Measurements from ENCODE around the gene SOX6. TPM values are rescaled to one million over a fixed set of nuclear protein-coding genes. Genes with fewer than 3 reads are reported as not detected.

Gene SOX6
- total and polyA plus RNA-seq, 2 donors (not counting 1 experiment from before 2014, with no cell fraction given) = 3.0 to 5.1 TPM

DNA sequence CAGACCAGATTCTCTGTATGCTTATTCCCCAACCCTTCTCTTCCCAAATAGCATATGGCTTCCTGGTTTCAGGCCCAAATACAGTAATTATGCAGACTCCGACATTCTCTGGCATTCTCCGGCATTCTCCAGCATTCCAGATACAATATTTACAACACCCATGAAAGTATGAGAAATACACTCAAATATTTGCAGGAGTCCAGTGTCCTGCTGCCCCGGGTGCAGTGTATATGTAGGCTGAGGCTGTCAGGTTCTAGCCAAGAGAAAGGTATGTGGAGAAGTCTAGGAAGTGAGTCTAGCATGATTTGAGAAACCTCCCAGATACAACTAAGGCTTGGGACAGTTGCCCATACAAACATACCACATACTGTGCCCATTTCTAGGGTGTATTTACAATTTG lies 160.7 kb downstream of the SOX6 start:
- H3K9me3 ChIP-seq (ENCODE audit: control insufficient read depth, insufficient read depth, low read depth, low read length) = no peaks in the 10 kb centered on the region
- peak; percentile 6 to 85 for DNase-seq (ENCODE audit: low read depth in 2 of 2)
- no peak overlapping the region for H3K4me3 ChIP-seq (replicated peaks in 1 of 4; ENCODE audit: control extremely low read depth in 1 of 4, insufficient read depth in 1 of 4, low read depth in 3 of 4, low read length in 4 of 4)
- H3K4me1 ChIP-seq (ENCODE audit: control insufficient read depth, extremely low read depth, insufficient read depth, low read length) = peaks cover 4% of the 10 kb centered on the region
- no peaks in the 10 kb centered on the region for H3K36me3 ChIP-seq (ENCODE audit: control insufficient read depth, insufficient read depth, low read length)
- TF ChIP-seq, protein P1, sequence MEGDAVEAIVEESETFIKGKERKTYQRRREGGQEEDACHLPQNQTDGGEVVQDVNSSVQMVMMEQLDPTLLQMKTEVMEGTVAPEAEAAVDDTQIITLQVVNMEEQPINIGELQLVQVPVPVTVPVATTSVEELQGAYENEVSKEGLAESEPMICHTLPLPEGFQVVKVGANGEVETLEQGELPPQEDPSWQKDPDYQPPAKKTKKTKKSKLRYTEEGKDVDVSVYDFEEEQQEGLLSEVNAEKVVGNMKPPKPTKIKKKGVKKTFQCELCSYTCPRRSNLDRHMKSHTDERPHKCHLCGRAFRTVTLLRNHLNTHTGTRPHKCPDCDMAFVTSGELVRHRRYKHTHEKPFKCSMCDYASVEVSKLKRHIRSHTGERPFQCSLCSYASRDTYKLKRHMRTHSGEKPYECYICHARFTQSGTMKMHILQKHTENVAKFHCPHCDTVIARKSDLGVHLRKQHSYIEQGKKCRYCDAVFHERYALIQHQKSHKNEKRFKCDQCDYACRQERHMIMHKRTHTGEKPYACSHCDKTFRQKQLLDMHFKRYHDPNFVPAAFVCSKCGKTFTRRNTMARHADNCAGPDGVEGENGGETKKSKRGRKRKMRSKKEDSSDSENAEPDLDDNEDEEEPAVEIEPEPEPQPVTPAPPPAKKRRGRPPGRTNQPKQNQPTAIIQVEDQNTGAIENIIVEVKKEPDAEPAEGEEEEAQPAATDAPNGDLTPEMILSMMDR (conservative IDR thresholded peaks at IDR 0.05 in 1 of 2, IDR thresholded peaks at IDR 0.05 in 1 of 2; ENCODE audit: low read depth in 1 of 2, low read length in 2 of 2) = no peak
- H2AFZ ChIP-seq (ENCODE audit: low read length) = no peak overlapping the region
- H3K9ac ChIP-seq (ENCODE audit: insufficient read depth, low read length) = no peak overlapping the region
- H3K27me3 ChIP-seq (ENCODE audit: control insufficient read depth, insufficient read depth, low read length) = no peaks in the 10 kb centered on the region
- no peaks in the 10 kb centered on the region for H3K79me2 ChIP-seq (ENCODE audit: control insufficient read depth, insufficient read depth, low read length)
- no peak overlapping the region for H3K27ac ChIP-seq (ENCODE audit: insufficient read depth, low read length)
- H3K4me2 ChIP-seq (ENCODE audit: extremely low read depth, insufficient read depth, low read length) = no peak overlapping the region
- H4K20me1 ChIP-seq (ENCODE audit: control insufficient read depth, extremely low read depth, insufficient read depth, low read length) = no peaks in the 10 kb centered on the region

DNA sequence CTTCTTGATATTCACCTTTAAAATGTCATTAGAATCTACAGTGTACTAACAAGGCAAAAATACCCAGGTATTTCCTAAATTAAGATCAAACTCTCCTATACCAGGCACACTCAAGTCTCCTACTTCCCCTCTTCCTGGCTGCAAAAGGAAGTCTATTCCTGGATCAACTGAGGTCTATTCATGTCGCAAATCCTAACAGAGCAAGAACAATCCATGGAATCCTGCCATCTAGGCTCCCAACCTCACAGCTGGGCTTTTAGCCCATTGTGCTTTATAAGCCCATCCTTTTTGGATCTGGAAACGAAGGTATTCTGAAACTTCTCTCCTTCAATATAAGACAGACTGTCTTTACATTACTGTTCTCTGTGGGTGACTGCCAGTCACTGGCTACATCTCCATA lies 161.8 kb downstream of the SOX6 start:
- H2AFZ ChIP-seq (ENCODE audit: low read length) = no peak overlapping the region
- TF ChIP-seq, protein P1 (conservative IDR thresholded peaks at IDR 0.05 in 1 of 2, IDR thresholded peaks at IDR 0.05 in 1 of 2; ENCODE audit: low read depth in 1 of 2, low read length in 2 of 2) = no peak
- no peak for TF ChIP-seq EZH2 (IDR thresholded peaks at IDR 0.05; ENCODE audit: low read length, missing control alignments)
- DNase-seq (ENCODE audit: low read depth in 2 of 2) = peak in 1 of 2 donors; percentile 55
- no peak overlapping the region for H3K27ac ChIP-seq (ENCODE audit: insufficient read depth, low read length)
- no peak overlapping the region for H3K4me3 ChIP-seq (replicated peaks in 1 of 4; ENCODE audit: control extremely low read depth in 1 of 4, insufficient read depth in 1 of 4, low read depth in 3 of 4, low read length in 4 of 4)
- H3K9me3 ChIP-seq (ENCODE audit: control insufficient read depth, insufficient read depth, low read depth, low read length) = no peaks in the 10 kb centered on the region
- no peaks in the 10 kb centered on the region for H3K36me3 ChIP-seq (ENCODE audit: control insufficient read depth, insufficient read depth, low read length)
- H3K4me2 ChIP-seq (ENCODE audit: extremely low read depth, insufficient read depth, low read length) = no peak overlapping the region
- no peak overlapping the region for H3K9ac ChIP-seq (ENCODE audit: insufficient read depth, low read length)
- no peaks in the 10 kb centered on the region for H4K20me1 ChIP-seq (ENCODE audit: control insufficient read depth, extremely low read depth, insufficient read depth, low read length)
- H3K79me2 ChIP-seq (ENCODE audit: control insufficient read depth, insufficient read depth, low read length) = no peaks in the 10 kb centered on the region
- H3K27me3 ChIP-seq (ENCODE audit: control insufficient read depth, insufficient read depth, low read length) = no peaks in the 10 kb centered on the region
- H3K4me1 ChIP-seq (ENCODE audit: control insufficient read depth, extremely low read depth, insufficient read depth, low read length) = peaks cover 4% of the 10 kb centered on the region

GRCh38 chr11:16193897-16194381 lies 162.4 kb downstream of the SOX6 start:
- peak in 1 of 2 donors; percentile 57 for DNase-seq (ENCODE audit: low read depth in 2 of 2)
- no peak overlapping the region for H3K9ac ChIP-seq (ENCODE audit: insufficient read depth, low read length)
- H3K79me2 ChIP-seq (ENCODE audit: control insufficient read depth, insufficient read depth, low read length) = no peaks in the 10 kb centered on the region
- H3K4me2 ChIP-seq (ENCODE audit: extremely low read depth, insufficient read depth, low read length) = no peak overlapping the region
- no peak for TF ChIP-seq EZH2 (IDR thresholded peaks at IDR 0.05; ENCODE audit: low read length, missing control alignments)
- TF ChIP-seq, protein P1 (conservative IDR thresholded peaks at IDR 0.05 in 1 of 2, IDR thresholded peaks at IDR 0.05 in 1 of 2; ENCODE audit: low read depth in 1 of 2, low read length in 2 of 2) = no peak
- no peaks in the 10 kb centered on the region for H4K20me1 ChIP-seq (ENCODE audit: control insufficient read depth, extremely low read depth, insufficient read depth, low read length)
- H2AFZ ChIP-seq (ENCODE audit: low read length) = no peak overlapping the region
- peaks cover 4% of the 10 kb centered on the region for H3K4me1 ChIP-seq (ENCODE audit: control insufficient read depth, extremely low read depth, insufficient read depth, low read length)
- no peaks in the 10 kb centered on the region for H3K27me3 ChIP-seq (ENCODE audit: control insufficient read depth, insufficient read depth, low read length)
- H3K9me3 ChIP-seq (ENCODE audit: control insufficient read depth, insufficient read depth, low read depth, low read length) = no peaks in the 10 kb centered on the region
- no peaks in the 10 kb centered on the region for H3K36me3 ChIP-seq (ENCODE audit: control insufficient read depth, insufficient read depth, low read length)
- no peak overlapping the region for H3K4me3 ChIP-seq (replicated peaks in 1 of 4; ENCODE audit: control extremely low read depth in 1 of 4, insufficient read depth in 1 of 4, low read depth in 3 of 4, low read length in 4 of 4)
- no peak overlapping the region for H3K27ac ChIP-seq (ENCODE audit: insufficient read depth, low read length)

Measured in fibroblast of lung (primary cell).